SK-N-SH (cell line): Measurements from ENCODE around the gene ZIC3. TPM values are rescaled to one million over a fixed set of nuclear protein-coding genes. Genes with fewer than 3 reads are reported as not detected.
"Not testable (repeated sequence)": the region's sequence is repeated elsewhere in the genome, so short reads cannot be mapped to it uniquely, and the experiment has no call there.

Experiments used
- CTCF ChIA-PET: fragments of 300-600, 350-600 bp; formaldehyde crosslinking; extraction: SDS; loops from one replicate; lab custom pipeline; 2021; lab: Yijun Ruan, JAX
- POLR2A ChIA-PET: fragments of 350-600 bp; sonication (Branson Sonifier 250); formaldehyde crosslinking; extraction: SDS; loops from one replicate; lab custom pipeline; 2020; ENCODE audit warnings: antibody characterized with exemption, inconsistent platforms; lab: Yijun Ruan, JAX
- DNase-seq: peaks from one replicate; pipeline ENCODE4 v3.0.0; 2012
- H2AFZ ChIP-seq: fragments of 200-600 bp; sonication (generic); 2 replicates; pipeline ENCODE4 v1.8.1; 2016; ENCODE audit warnings: antibody characterized with exemption, mild to moderate bottlenecking, low read depth
- H3F3A ChIP-seq: fragments of 200-600 bp; sonication (generic); replicated peaks from 2 replicates; pipeline ENCODE3; 2016; ENCODE audit warnings: antibody characterized with exemption, mild to moderate bottlenecking; ENCODE audit not compliant: insufficient read depth
- H3K27ac ChIP-seq, 2 experiments: fragments of 200-500 bp in 1 of 2; fragments of 200-600 bp in 1 of 2; sonication (Bioruptor generic) in 1 of 2; sonication (generic), shearing (Covaris generic) in 1 of 2; 2 replicates each; pipeline versions ENCODE4 v1.5.1 to v1.6.1; 2014 to 2016; ENCODE audit warnings: low read depth in 2 of 2, inconsistent platforms in 1 of 2, low read length in 1 of 2, mild to moderate bottlenecking in 1 of 2, mixed read lengths in 1 of 2
- H3K27me3 ChIP-seq: fragments of 200-600 bp; sonication (generic), shearing (Covaris generic); 2 replicates; pipeline ENCODE4 v1.6.1; 2016; ENCODE audit warnings: mixed run types; ENCODE audit not compliant: insufficient read depth
- H3K36me3 ChIP-seq, 2 experiments: fragments of 200-500 bp in 1 of 2; fragments of 200-600 bp in 1 of 2; sonication (Bioruptor generic) in 1 of 2; sonication (generic) in 1 of 2; replicated peaks in 1 of 2; 2 replicates each; pipeline versions ENCODE3 to v1.5.1; 2014 to 2016; ENCODE audit warnings: low read length in 1 of 2, mild to moderate bottlenecking in 1 of 2; ENCODE audit not compliant: insufficient read depth in 2 of 2, control insufficient read depth in 1 of 2
- H3K4me1 ChIP-seq, 2 experiments: fragments of 200-500 bp in 1 of 2; fragments of 200-600 bp in 1 of 2; sonication (Bioruptor generic) in 1 of 2; sonication (generic), shearing (Covaris generic) in 1 of 2; 2 replicates each; pipeline versions ENCODE4 v1.5.1 to v1.6.1; 2014 to 2016; ENCODE audit warnings: low read depth in 1 of 2, low read length in 1 of 2, mixed run types in 1 of 2; ENCODE audit not compliant: insufficient read depth in 2 of 2, control insufficient read depth in 1 of 2
- H3K4me2 ChIP-seq: fragments of 200-600 bp; sonication (generic), shearing (Covaris generic); 2 replicates; pipeline ENCODE4 v1.6.1; 2017; ENCODE audit warnings: mixed run types
- H3K4me3 ChIP-seq, 2 experiments: fragments of 200-500 bp in 1 of 2; fragments of 200-600 bp in 1 of 2; sonication (Bioruptor generic) in 1 of 2; sonication (generic), shearing (Covaris generic) in 1 of 2; 2 replicates each; pipeline versions ENCODE4 v1.5.1 to v1.8.1; 2014 to 2016; ENCODE audit warnings: low read depth in 2 of 2, inconsistent platforms in 1 of 2, low read length in 1 of 2, mild to moderate bottlenecking in 1 of 2, mixed read lengths in 1 of 2, moderate library complexity in 1 of 2
- H3K79me2 ChIP-seq: fragments of 200-600 bp; sonication (generic); 2 replicates; pipeline ENCODE4 v1.8.1; 2017; ENCODE audit warnings: mild to moderate bottlenecking; ENCODE audit not compliant: insufficient read depth
- H3K9ac ChIP-seq: fragments of 200-600 bp; sonication (generic); 2 replicates; pipeline ENCODE4 v1.6.1; 2017; ENCODE audit warnings: mixed run types
- H3K9me2 ChIP-seq: fragments of 200-600 bp; sonication (generic); 2 replicates; pipeline ENCODE4 v1.6.1; 2017; ENCODE audit warnings: mixed run types
- H3K9me3 ChIP-seq: fragments of 200-600 bp; sonication (generic); 2 replicates; pipeline ENCODE4 v1.6.1; 2017; ENCODE audit warnings: mixed run types, mild to moderate bottlenecking, moderate library complexity
- H4K20me1 ChIP-seq: fragments of 200-600 bp; sonication (generic); 2 replicates; pipeline ENCODE4 v1.6.1; 2017; ENCODE audit warnings: mild to moderate bottlenecking, mixed run types; ENCODE audit not compliant: insufficient read depth
- ELF1 ChIP-seq: IDR thresholded peaks from 2 replicates; pipeline ENCODE4 v1.4.0; 2012
- EP300 ChIP-seq, 2 experiments: IDR thresholded peaks; 2 replicates each; pipeline versions ENCODE4 v1.4.0 to v1.6.1; 2012; ENCODE audit warnings: borderline replicate concordance in 1 of 2, low read depth in 1 of 2, low read length in 1 of 2
- EZH2phosphoT487 ChIP-seq: fragments of 200-600 bp; sonication (generic); IDR thresholded peaks from 2 replicates; pipeline ENCODE4 v1.6.1; 2017; ENCODE audit warnings: low read depth, mixed run types, mild to moderate bottlenecking, antibody characterized with exemption, moderate library complexity, borderline replicate concordance
- GABPA ChIP-seq: IDR thresholded peaks from 2 replicates; pipeline ENCODE4 v1.4.0; 2012; ENCODE audit warnings: low read depth, mild to moderate bottlenecking
- GATA2 ChIP-seq: sonication (generic); formaldehyde crosslinking; IDR thresholded peaks from 2 replicates; pipeline ENCODE4 v1.5.0; 2020; ENCODE audit warnings: mild to moderate bottlenecking, missing genetic modification reagents
- MEF2A ChIP-seq: IDR thresholded peaks from 2 replicates; pipeline ENCODE4 v1.4.0; 2012; ENCODE audit warnings: low read depth, borderline replicate concordance
- MXI1 ChIP-seq: IDR thresholded peaks from 2 replicates; pipeline ENCODE4 v1.6.1; 2012; ENCODE audit warnings: mild to moderate bottlenecking, low read depth, low read length, improper control_type of control experiment
- RCOR1 ChIP-seq: fragments of 150-350 bp; IDR thresholded peaks from 2 replicates; pipeline ENCODE4 v1.6.1; 2017; ENCODE audit warnings: antibody characterized with exemption, low read length
- SIN3A ChIP-seq: IDR thresholded peaks from 2 replicates; pipeline ENCODE4 v1.6.1; 2012; ENCODE audit warnings: low read depth, mild to moderate bottlenecking, low read length, moderate library complexity, borderline replicate concordance
- SMC3 ChIP-seq: IDR thresholded peaks from 2 replicates; pipeline ENCODE4 v1.6.1; 2012; ENCODE audit warnings: low read depth, low read length, improper control_type of control experiment
- TCF12 ChIP-seq: IDR thresholded peaks from 2 replicates; pipeline ENCODE4 v1.4.0; 2012
- TEAD4 ChIP-seq: IDR thresholded peaks from 2 replicates; pipeline ENCODE4 v1.4.0; 2012; ENCODE audit warnings: mild to moderate bottlenecking, borderline replicate concordance; ENCODE audit not compliant: insufficient read depth
- USF1 ChIP-seq: IDR thresholded peaks from 2 replicates; pipeline ENCODE4 v1.4.0; 2012; ENCODE audit warnings: low read depth, borderline replicate concordance
- WGBS: methylation state at CpG from one replicate; pipeline ENCODE4 v1.1.6; 2017; ENCODE audit warnings: low lambda C conversion rate; 5-methylcytosine and 5-hydroxymethylcytosine counted together
- polyA plus RNA-seq, 3 experiments: library from polyadenylated mRNA; depleted of rRNA; stranded (reverse); fragments of >200 nt; gene quantifications; 2 replicates each; pipeline ENCODE4 v1.2.3, GENCODE V29; 2012
- TF ChIP-seq, protein P1 (sequence below): IDR thresholded peaks from 2 replicates; pipeline ENCODE4 v1.4.0; 2012; ENCODE audit warnings: low read depth, borderline replicate concordance
- TF ChIP-seq, protein P2 (sequence below): fragments of 150-350 bp; IDR thresholded peaks from 2 replicates; pipeline ENCODE4 v1.6.1; 2016; ENCODE audit warnings: mild to moderate bottlenecking, low read depth, low read length

Gene ZIC3
- polyA plus RNA-seq, 1 of the 3 experiments (the other 2 are of a cell fraction), result not detected

GRCh38 chrX:137550665-137551261, 15.2 kb upstream of the ZIC3 start:
- Histone ChIP-seq H3F3A (peaks cover 2% of the 10 kb centered on the region), H3K9ac (no peak overlapping the region), H3K4me1 (no peaks in the 10 kb centered on the region), H3K79me2 (no peaks in the 10 kb centered on the region), H2AFZ (no peak overlapping the region), H4K20me1 (no peaks in the 10 kb centered on the region), H3K4me3 (no peak overlapping the region), H3K9me2 (no peaks in the 10 kb centered on the region), H3K36me3 (no peaks in the 10 kb centered on the region), H3K4me2 (no peak overlapping the region), H3K27me3 (peaks cover 15% of the 10 kb centered on the region; the same call in 1 of the 2 replicates), H3K9me3 (no peaks in the 10 kb centered on the region), H3K27ac (no peak overlapping the region)
- DNase-seq, result no peak
- CTCF ChIA-PET, result no interaction called here
- WGBS, result 32% methylated on average over 33 of the region's 41 CpGs
- TF ChIP-seq, protein P1, sequence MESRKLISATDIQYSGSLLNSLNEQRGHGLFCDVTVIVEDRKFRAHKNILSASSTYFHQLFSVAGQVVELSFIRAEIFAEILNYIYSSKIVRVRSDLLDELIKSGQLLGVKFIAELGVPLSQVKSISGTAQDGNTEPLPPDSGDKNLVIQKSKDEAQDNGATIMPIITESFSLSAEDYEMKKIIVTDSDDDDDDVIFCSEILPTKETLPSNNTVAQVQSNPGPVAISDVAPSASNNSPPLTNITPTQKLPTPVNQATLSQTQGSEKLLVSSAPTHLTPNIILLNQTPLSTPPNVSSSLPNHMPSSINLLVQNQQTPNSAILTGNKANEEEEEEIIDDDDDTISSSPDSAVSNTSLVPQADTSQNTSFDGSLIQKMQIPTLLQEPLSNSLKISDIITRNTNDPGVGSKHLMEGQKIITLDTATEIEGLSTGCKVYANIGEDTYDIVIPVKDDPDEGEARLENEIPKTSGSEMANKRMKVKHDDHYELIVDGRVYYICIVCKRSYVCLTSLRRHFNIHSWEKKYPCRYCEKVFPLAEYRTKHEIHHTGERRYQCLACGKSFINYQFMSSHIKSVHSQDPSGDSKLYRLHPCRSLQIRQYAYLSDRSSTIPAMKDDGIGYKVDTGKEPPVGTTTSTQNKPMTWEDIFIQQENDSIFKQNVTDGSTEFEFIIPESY, result no peak
- TF ChIP-seq, protein P2, sequence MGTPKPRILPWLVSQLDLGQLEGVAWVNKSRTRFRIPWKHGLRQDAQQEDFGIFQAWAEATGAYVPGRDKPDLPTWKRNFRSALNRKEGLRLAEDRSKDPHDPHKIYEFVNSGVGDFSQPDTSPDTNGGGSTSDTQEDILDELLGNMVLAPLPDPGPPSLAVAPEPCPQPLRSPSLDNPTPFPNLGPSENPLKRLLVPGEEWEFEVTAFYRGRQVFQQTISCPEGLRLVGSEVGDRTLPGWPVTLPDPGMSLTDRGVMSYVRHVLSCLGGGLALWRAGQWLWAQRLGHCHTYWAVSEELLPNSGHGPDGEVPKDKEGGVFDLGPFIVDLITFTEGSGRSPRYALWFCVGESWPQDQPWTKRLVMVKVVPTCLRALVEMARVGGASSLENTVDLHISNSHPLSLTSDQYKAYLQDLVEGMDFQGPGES, result no peak
- TF ChIP-seq EP300 (IDR thresholded peaks at IDR 0.05; ENCODE audit: borderline replicate concordance in 1 of 2, low read depth in 1 of 2, low read length in 1 of 2) (no peak), TEAD4 (no peak), RCOR1 (no peak), SIN3A (no peak)
- POLR2A ChIA-PET, result no interaction called here

- WGBS, result 7% methylated on average over 4 of the region's 4 CpGs
- POLR2A ChIA-PET, H3K4me1 ChIP-seq, H3K9me3 ChIP-seq, H3K9ac ChIP-seq, H3F3A ChIP-seq, H3K4me2 ChIP-seq, H3K27ac ChIP-seq, H2AFZ ChIP-seq, H3K36me3 ChIP-seq, H4K20me1 ChIP-seq, H3K9me2 ChIP-seq, DNase-seq, H3K79me2 ChIP-seq, CTCF ChIA-PET, H3K4me3 ChIP-seq: not testable (repeated sequence)
- peaks cover 11% of the 10 kb centered on the region; the same call in 1 of the 2 replicates for H3K27me3 ChIP-seq
These were observed 13.8 kb upstream of the ZIC3 start for GRCh38 chrX:137552098-137552497.

- H3K36me3 ChIP-seq, result no peaks in the 10 kb centered on the region
- H4K20me1 ChIP-seq, result no peaks in the 10 kb centered on the region
- 9% methylated on average over 8 of the region's 8 CpGs for WGBS
- DNase-seq, result no peak
- no peak overlapping the region for H2AFZ ChIP-seq
- no peaks in the 10 kb centered on the region for H3K9me3 ChIP-seq
- H3K79me2 ChIP-seq, result no peaks in the 10 kb centered on the region
- H3K27ac ChIP-seq, result no peak overlapping the region
- H3K9me2 ChIP-seq, result no peaks in the 10 kb centered on the region
- H3K4me2 ChIP-seq, result no peak overlapping the region
- H3K9ac ChIP-seq, result no peak overlapping the region
- peaks cover 28% of the 10 kb centered on the region for H3K27me3 ChIP-seq
- CTCF ChIA-PET, result no interaction called here
- H3F3A ChIP-seq, result no peaks in the 10 kb centered on the region
- POLR2A ChIA-PET, result no interaction called here
- H3K4me3 ChIP-seq, result no peak overlapping the region
- H3K4me1 ChIP-seq, result no peaks in the 10 kb centered on the region
- TF ChIP-seq GABPA (no peak), MXI1 (no peak), GATA2 (CRISPR knock-in tag) (no peak), TCF12 (no peak), ELF1 (no peak), USF1 (no peak), SMC3 (no peak), MEF2A (no peak), EZH2phosphoT487 (no peak)
These were observed 3.8 kb upstream of the ZIC3 start for GRCh38 chrX:137562096-137562495.
